ENCODE results near the gene USP37.

USP37 gene

GRCh38 chr2:218482651-218483050 is 85.5 kb downstream of the USP37 start:
- Histone ChIP-seq H3K79me2 (ENCODE audit: insufficient read depth, low read length) (no peaks in the 10 kb centered on the region), H3K36me3 (ENCODE audit: low read length) (peaks cover 49% of the 10 kb centered on the region; the same call in 1 of the 2 replicates), H4K20me1 (ENCODE audit: low read depth, low read length) (no peaks in the 10 kb centered on the region), H3K27me3 (ENCODE audit: low read length) (no peaks in the 10 kb centered on the region), H2AFZ (ENCODE audit: low read depth, low read length, severe bottlenecking) (no peak overlapping the region), H3K9ac (ENCODE audit: low read length) (peak overlapping the region; percentile 14; the same call in 1 of the 2 replicates), H3K9me3 (ENCODE audit: insufficient read depth, low read length) (no peaks in the 10 kb centered on the region), H3K4me2 (ENCODE audit: low read depth, low read length, poor library complexity, severe bottlenecking) (peak overlapping the region; percentile 54), H3F3A (ENCODE audit: insufficient read depth) (peaks cover 7% of the 10 kb centered on the region; the same call in 1 of the 2 replicates), H3K27ac (ENCODE audit: low read depth, low read length) (peak overlapping the region; percentile 60), H3K4me3 (ENCODE audit: insufficient read depth, low read length, poor library complexity, severe bottlenecking) (no peak overlapping the region), H3K9me2 (replicated peaks; ENCODE audit: insufficient read depth, low read length) (no peaks in the 10 kb centered on the region)
- TF ChIP-seq EZH2phosphoT487 (conservative IDR thresholded peaks at IDR 0.05; ENCODE audit: low read length) (no peak), CTCF (IDR thresholded peaks at IDR 0.05; ENCODE audit: insufficient read depth, low read length, poor library complexity, severe bottlenecking) (no peak)

- H3K9me2 ChIP-seq (replicated peaks; ENCODE audit: insufficient read depth, low read length) = no peaks in the 10 kb centered on the region
- H3K27me3 ChIP-seq (ENCODE audit: low read length) = no peaks in the 10 kb centered on the region
- peaks cover 12% of the 10 kb centered on the region; the same call in 1 of the 2 replicates for H3F3A ChIP-seq (ENCODE audit: insufficient read depth)
- H3K9me3 ChIP-seq (ENCODE audit: insufficient read depth, low read length) = no peaks in the 10 kb centered on the region
- H3K79me2 ChIP-seq (ENCODE audit: insufficient read depth, low read length) = no peaks in the 10 kb centered on the region
- no peak overlapping the region for H2AFZ ChIP-seq (ENCODE audit: low read depth, low read length, severe bottlenecking)
- no peak overlapping the region for H3K4me3 ChIP-seq (ENCODE audit: insufficient read depth, low read length, poor library complexity, severe bottlenecking)
- H3K4me2 ChIP-seq (ENCODE audit: low read depth, low read length, poor library complexity, severe bottlenecking) = no peak overlapping the region
- TF ChIP-seq EZH2phosphoT487 (conservative IDR thresholded peaks at IDR 0.05; ENCODE audit: low read length) (no peak), CTCF (IDR thresholded peaks at IDR 0.05; ENCODE audit: insufficient read depth, low read length, poor library complexity, severe bottlenecking) (no peak)
- peaks cover 48% of the 10 kb centered on the region for H3K36me3 ChIP-seq (ENCODE audit: low read length)
- H3K27ac ChIP-seq (ENCODE audit: low read depth, low read length) = no peak overlapping the region
- H4K20me1 ChIP-seq (ENCODE audit: low read depth, low read length) = no peaks in the 10 kb centered on the region
- H3K9ac ChIP-seq (ENCODE audit: low read length) = no peak overlapping the region
These were observed 88.6 kb downstream of the USP37 start for GRCh38 chr2:218479595-218479994.

- Histone ChIP-seq H3K27me3 (ENCODE audit: low read length) (no peaks in the 10 kb centered on the region), H3K27ac (ENCODE audit: low read depth, low read length) (no peak overlapping the region), H3K4me2 (ENCODE audit: low read depth, low read length, poor library complexity, severe bottlenecking) (no peak overlapping the region), H3K36me3 (ENCODE audit: low read length) (peaks cover 51% of the 10 kb centered on the region), H3K4me3 (ENCODE audit: insufficient read depth, low read length, poor library complexity, severe bottlenecking) (no peak overlapping the region), H2AFZ (ENCODE audit: low read depth, low read length, severe bottlenecking) (no peak overlapping the region), H3K9me2 (replicated peaks; ENCODE audit: insufficient read depth, low read length) (no peaks in the 10 kb centered on the region), H3K9me3 (ENCODE audit: insufficient read depth, low read length) (no peaks in the 10 kb centered on the region), H3F3A (ENCODE audit: insufficient read depth) (peaks cover 12% of the 10 kb centered on the region; the same call in 1 of the 2 replicates), H4K20me1 (ENCODE audit: low read depth, low read length) (no peaks in the 10 kb centered on the region), H3K9ac (ENCODE audit: low read length) (no peak overlapping the region), H3K79me2 (ENCODE audit: insufficient read depth, low read length) (no peaks in the 10 kb centered on the region)
- TF ChIP-seq CTCF (IDR thresholded peaks at IDR 0.05; ENCODE audit: insufficient read depth, low read length, poor library complexity, severe bottlenecking) (no peak), EZH2phosphoT487 (conservative IDR thresholded peaks at IDR 0.05; ENCODE audit: low read length) (no peak)
These were observed 89.6 kb downstream of the USP37 start for GRCh38 chr2:218478544-218478943.
